ENCODE results near the gene CLTB.

DNA sequence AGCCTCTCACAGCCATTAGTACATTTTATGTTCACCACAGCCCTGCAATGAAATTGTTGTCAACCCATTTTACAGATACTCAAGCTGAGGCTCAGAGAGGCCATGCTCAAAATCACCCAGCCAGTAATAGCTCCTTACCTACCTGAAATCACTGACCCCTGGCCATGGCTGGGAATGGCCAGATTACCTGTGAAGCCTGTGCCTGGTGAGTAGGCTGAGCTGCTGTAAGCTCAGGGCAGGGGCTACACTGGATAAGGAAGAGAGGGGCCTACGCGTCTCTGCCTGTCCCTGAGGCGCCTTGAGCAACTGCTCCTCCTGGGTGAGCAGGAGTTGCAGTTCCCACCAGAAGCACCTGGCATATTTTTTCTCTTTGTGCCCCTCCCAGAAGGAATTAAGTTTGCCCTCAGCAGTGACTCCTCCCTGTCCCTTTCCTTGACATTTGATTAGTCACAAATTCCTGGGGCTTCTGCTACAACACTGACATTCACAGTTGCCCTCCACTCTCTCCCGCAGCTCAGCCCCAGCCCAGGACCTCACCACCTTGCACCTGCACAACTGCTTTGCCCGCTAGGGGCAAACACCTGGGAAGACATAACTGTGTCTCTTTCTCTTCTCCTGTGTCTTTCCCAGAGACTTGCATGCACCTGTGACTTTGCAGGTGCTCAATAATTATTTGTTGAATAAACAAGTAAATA, 5.7 kb downstream of the CLTB start:
- TF ChIP-seq POLR2A (IDR thresholded peaks at IDR 0.05) = peak in 1 of 4 donors; percentile 9
- TF ChIP-seq, protein P1, sequence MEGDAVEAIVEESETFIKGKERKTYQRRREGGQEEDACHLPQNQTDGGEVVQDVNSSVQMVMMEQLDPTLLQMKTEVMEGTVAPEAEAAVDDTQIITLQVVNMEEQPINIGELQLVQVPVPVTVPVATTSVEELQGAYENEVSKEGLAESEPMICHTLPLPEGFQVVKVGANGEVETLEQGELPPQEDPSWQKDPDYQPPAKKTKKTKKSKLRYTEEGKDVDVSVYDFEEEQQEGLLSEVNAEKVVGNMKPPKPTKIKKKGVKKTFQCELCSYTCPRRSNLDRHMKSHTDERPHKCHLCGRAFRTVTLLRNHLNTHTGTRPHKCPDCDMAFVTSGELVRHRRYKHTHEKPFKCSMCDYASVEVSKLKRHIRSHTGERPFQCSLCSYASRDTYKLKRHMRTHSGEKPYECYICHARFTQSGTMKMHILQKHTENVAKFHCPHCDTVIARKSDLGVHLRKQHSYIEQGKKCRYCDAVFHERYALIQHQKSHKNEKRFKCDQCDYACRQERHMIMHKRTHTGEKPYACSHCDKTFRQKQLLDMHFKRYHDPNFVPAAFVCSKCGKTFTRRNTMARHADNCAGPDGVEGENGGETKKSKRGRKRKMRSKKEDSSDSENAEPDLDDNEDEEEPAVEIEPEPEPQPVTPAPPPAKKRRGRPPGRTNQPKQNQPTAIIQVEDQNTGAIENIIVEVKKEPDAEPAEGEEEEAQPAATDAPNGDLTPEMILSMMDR (IDR thresholded peaks at IDR 0.05) = peak in 5 of 6 experiments; percentile 12 to 64 (median 25)

Data from esophagus squamous epithelium (tissue), 4 donors.